Left ventricle myocardium inferior (tissue), 1 donor: ENCODE measurements around the gene GPC5. TPM values are rescaled to one million over a fixed set of nuclear protein-coding genes. Genes with fewer than 3 reads are reported as not detected.

Experiments
- DNase-seq: peaks from one replicate; pipeline ENCODE4 v3.0.0-alpha.2; 2020
- H3K27ac ChIP-seq: fragments of 200-600 bp; replicated peaks from 2 replicates; pipeline ENCODE4 v1.8.0; 2021
- H3K27me3 ChIP-seq: fragments of 200-600 bp; 2 replicates; pipeline ENCODE4 v1.8.0; 2021; ENCODE audit warnings: low read depth
- H3K36me3 ChIP-seq: fragments of 200-600 bp; 2 replicates; pipeline ENCODE4 v1.8.0; 2021
- H3K4me1 ChIP-seq: fragments of 200-600 bp; 2 replicates; pipeline ENCODE4 v1.8.0; 2021
- H3K4me3 ChIP-seq: fragments of 200-600 bp; 2 replicates; pipeline ENCODE4 v1.8.0; 2021; ENCODE audit warnings: mild to moderate bottlenecking, moderate library complexity
- H3K9me3 ChIP-seq: fragments of 200-600 bp; replicated peaks from 2 replicates; pipeline ENCODE4 v1.8.0; 2021
- intact Hi-C: fragments of 100-400 bp; cut with micrococcal nuclease; formaldehyde crosslinking; loops from one replicate; pipeline ENCODE4 v1.11.0; 2022
- total RNA-seq: library from RNA; stranded (reverse); fragmentation: NEBNext Ultra II Directional; extraction: Animal tissue kit (Norgen Biotek cat#: 25700); gene quantifications from one replicate; pipeline ENCODE4 v1.2.1, GENCODE V29; 2021
- TF ChIP-seq, protein P1 (sequence below): fragments of 200-600 bp; IDR thresholded peaks from 2 replicates; pipeline ENCODE4 v1.8.0; 2021; ENCODE audit warnings: antibody characterized with exemption, mild to moderate bottlenecking, borderline replicate concordance
- donor health status: DM: no; HTN: yes; CAD: no; lungs with severe emphysema.

The GPC5 gene
- total RNA-seq, 1 donor from 2014 or later = 1.5 TPM

DNA sequence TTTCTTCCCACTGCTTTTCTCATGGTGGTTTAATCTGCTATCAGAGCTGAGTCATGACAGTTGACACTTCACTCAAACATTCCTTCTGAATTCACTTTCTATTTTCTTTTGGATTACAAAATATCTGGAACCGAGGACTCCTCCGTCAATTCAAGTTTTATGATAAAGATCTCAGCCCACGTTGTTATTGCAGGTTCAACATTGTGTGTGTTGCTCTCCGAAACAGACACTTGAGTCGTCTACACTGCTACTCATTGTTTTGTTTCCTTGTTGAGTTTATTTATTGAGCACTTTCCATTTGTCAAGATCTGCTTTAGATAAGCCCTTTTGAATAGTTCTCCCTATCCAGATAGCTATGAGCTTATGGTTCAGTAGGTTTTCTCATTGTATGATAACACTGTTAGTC lies 1192.1 kb downstream of the GPC5 start:
- Histone ChIP-seq H3K27me3 (no peaks in the 10 kb centered on the region), H3K36me3 (no peaks in the 10 kb centered on the region), H3K27ac (no peak overlapping the region), H3K4me1 (no peaks in the 10 kb centered on the region), H3K9me3 (peaks cover 14% of the 10 kb centered on the region), H3K4me3 (no peak overlapping the region)
- no peak for DNase-seq
- intact Hi-C loops = no loop called here
- TF ChIP-seq, protein P1, sequence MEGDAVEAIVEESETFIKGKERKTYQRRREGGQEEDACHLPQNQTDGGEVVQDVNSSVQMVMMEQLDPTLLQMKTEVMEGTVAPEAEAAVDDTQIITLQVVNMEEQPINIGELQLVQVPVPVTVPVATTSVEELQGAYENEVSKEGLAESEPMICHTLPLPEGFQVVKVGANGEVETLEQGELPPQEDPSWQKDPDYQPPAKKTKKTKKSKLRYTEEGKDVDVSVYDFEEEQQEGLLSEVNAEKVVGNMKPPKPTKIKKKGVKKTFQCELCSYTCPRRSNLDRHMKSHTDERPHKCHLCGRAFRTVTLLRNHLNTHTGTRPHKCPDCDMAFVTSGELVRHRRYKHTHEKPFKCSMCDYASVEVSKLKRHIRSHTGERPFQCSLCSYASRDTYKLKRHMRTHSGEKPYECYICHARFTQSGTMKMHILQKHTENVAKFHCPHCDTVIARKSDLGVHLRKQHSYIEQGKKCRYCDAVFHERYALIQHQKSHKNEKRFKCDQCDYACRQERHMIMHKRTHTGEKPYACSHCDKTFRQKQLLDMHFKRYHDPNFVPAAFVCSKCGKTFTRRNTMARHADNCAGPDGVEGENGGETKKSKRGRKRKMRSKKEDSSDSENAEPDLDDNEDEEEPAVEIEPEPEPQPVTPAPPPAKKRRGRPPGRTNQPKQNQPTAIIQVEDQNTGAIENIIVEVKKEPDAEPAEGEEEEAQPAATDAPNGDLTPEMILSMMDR = no peak

DNA sequence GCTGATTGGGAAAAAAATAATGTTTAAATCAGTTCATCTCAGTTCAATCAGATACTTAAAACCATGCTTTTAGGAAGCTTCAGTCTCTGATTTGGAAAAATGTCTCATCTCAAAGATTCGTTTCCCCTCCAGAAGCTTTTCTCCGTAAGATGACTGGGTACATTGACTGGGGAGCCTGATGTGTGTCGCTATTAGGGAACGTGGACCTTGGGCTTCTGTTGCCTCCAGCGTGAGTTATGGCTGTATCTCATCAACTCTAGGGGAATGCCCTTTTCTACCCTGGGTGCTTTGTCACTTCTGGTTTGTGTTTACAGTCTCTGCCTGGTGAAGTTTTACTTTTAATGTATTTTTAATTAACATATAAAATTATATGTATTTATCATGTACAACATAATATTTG lies 1192.7 kb downstream of the GPC5 start:
- Histone ChIP-seq H3K4me1 (no peaks in the 10 kb centered on the region), H3K36me3 (no peaks in the 10 kb centered on the region), H3K4me3 (no peak overlapping the region), H3K27ac (no peak overlapping the region), H3K27me3 (no peaks in the 10 kb centered on the region), H3K9me3 (peaks cover 11% of the 10 kb centered on the region)
- intact Hi-C loops = no loop called here
- TF ChIP-seq, protein P1 = no peak
- no peak for DNase-seq

DNA sequence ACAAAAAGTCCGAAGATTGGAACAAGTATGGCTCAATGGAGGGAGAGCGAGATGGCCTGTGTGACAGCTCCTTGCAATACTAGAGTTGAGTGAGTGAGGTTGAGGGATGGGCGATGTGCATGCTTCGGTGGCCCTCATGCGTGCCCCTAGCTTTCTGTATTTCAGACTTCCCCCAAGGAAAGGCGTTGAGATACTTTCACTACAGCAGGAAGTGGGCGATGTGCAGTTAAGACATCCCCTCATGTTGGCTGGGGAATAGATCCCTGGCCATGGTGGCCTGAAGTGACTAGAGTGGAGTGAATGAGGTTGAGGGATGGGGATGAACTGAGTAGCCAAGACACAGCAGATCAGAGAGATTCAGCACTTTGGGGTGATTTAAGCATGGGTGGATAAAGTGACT lies 1194.3 kb downstream of the GPC5 start:
- DNase-seq = no peak
- no peaks in the 10 kb centered on the region for H3K4me1 ChIP-seq
- TF ChIP-seq, protein P1 = no peak
- H3K27ac ChIP-seq = no peak overlapping the region
- peaks cover 11% of the 10 kb centered on the region for H3K9me3 ChIP-seq
- no peaks in the 10 kb centered on the region for H3K27me3 ChIP-seq
- H3K36me3 ChIP-seq = no peaks in the 10 kb centered on the region
- H3K4me3 ChIP-seq = no peak overlapping the region
- intact Hi-C loops = no loop called here

DNA sequence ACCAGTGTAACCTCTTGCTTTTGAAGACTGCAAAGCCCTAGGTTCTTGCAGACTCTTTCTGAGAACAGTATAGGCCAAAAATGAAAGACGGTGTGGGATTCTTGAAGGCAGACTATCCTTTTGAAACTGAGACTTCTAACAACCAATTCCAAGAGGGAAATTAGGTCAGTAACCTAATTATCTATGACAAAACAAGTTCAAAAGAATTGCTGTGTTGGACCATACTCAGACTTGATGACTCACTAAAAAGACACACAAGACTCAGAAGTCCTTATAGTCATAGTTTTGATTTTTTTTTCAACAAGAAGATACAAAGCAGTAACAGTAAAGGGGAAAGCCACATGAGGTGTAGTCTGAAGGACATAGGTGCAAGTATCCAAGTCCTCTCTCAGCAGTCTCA lies 1204.1 kb downstream of the GPC5 start:
- no peak overlapping the region for H3K4me3 ChIP-seq
- no peaks in the 10 kb centered on the region for H3K4me1 ChIP-seq
- H3K27me3 ChIP-seq = no peaks in the 10 kb centered on the region
- peaks cover 12% of the 10 kb centered on the region for H3K9me3 ChIP-seq
- TF ChIP-seq, protein P1 = no peak
- no peak overlapping the region for H3K27ac ChIP-seq
- no peak for DNase-seq
- intact Hi-C loops = no loop called here
- H3K36me3 ChIP-seq = no peaks in the 10 kb centered on the region

DNA sequence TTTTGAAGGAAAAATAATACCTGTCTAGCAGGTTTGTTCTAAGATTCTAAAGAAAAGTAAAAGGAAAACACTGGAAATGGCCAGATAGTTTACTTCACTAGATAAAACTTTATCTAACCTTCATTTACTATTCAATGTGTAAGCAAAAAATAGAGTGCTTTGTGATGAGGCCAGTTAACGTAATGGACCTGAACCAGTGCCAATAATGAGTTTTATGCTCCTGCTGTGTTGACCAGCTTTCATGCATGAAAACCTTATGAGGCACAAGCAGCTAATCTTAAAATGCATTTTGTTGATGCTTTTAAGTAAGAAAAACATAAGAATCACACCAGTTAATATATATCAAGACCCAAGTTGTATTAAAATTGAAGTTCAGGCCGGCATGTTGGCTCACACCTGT lies 1211.0 kb downstream of the GPC5 start:
- no peak for DNase-seq
- peaks cover 11% of the 10 kb centered on the region for H3K9me3 ChIP-seq
- intact Hi-C loops = no loop called here
- H3K27ac ChIP-seq = no peak overlapping the region
- H3K4me1 ChIP-seq = no peaks in the 10 kb centered on the region
- H3K4me3 ChIP-seq = no peak overlapping the region
- H3K36me3 ChIP-seq = no peaks in the 10 kb centered on the region
- no peaks in the 10 kb centered on the region for H3K27me3 ChIP-seq
- TF ChIP-seq, protein P1 = no peak

DNA sequence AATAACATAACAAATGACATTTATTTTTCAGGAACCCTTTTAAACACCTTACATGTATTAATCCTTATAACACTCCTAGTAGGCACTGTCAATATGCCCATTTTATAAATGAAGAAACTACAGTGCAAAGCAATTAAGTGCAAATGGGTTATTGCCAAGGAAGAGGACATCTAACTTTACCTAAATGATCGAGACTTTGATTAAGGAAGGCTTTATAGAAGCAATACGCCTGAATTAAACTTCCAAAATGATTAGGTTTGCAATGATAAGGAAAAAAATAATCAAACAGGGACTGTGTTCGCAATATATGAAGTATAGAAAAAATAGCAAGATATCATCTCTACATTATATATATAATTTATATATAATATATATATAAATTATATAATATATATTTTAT lies 1214.5 kb downstream of the GPC5 start:
- Histone ChIP-seq H3K4me3 (no peak overlapping the region), H3K4me1 (no peaks in the 10 kb centered on the region), H3K9me3 (no peaks in the 10 kb centered on the region), H3K36me3 (no peaks in the 10 kb centered on the region), H3K27ac (no peak overlapping the region), H3K27me3 (no peaks in the 10 kb centered on the region)
- TF ChIP-seq, protein P1 = no peak
- no peak for DNase-seq
- intact Hi-C loops = no loop called here
